Osteoblast (primary cell): Measurements from ENCODE around the gene PML. TPM values are rescaled to one million over a fixed set of nuclear protein-coding genes. Genes with fewer than 3 reads are reported as not detected.
A peak's percentile ranks its signal among the peaks of the same experiment; 100 is the strongest.
"Not testable (repeated sequence)": the region's sequence is repeated elsewhere in the genome, so short reads cannot be mapped to it uniquely, and the experiment has no call there.

Experiments used
- DNase-seq: peaks from one replicate; pipeline ENCODE4 v3.0.0; 2011; ENCODE audit warnings: low spot score, mixed read lengths; ENCODE audit not compliant: insufficient read length; ENCODE audit errors: missing footprints
- H2AFZ ChIP-seq: 2 replicates; pipeline ENCODE4 v1.6.0; 2011; ENCODE audit warnings: mild to moderate bottlenecking, low read length
- H3K27ac ChIP-seq: 2 replicates; pipeline ENCODE4 v1.5.1; 2011; ENCODE audit warnings: mild to moderate bottlenecking, low read depth, low read length, moderate library complexity
- H3K27me3 ChIP-seq: 2 replicates; pipeline ENCODE4 v1.6.0; 2012; ENCODE audit warnings: mild to moderate bottlenecking, control low read depth, inconsistent platforms, low read length, moderate library complexity; ENCODE audit not compliant: insufficient read depth
- H3K36me3 ChIP-seq: 2 replicates; pipeline ENCODE4 v1.5.1; 2011; ENCODE audit warnings: mild to moderate bottlenecking, low read length, control low read depth, moderate library complexity; ENCODE audit not compliant: insufficient read depth
- H3K4me1 ChIP-seq: 2 replicates; pipeline ENCODE4 v1.5.1; 2011; ENCODE audit warnings: mild to moderate bottlenecking, low read length, control low read depth, moderate library complexity; ENCODE audit not compliant: insufficient read depth
- H3K4me2 ChIP-seq: 2 replicates; pipeline ENCODE4 v1.6.0; 2011; ENCODE audit warnings: mild to moderate bottlenecking, low read length; ENCODE audit not compliant: insufficient read depth
- H3K4me3 ChIP-seq: fragments of 200-600 bp; sonication (generic); 3 replicates; pipeline ENCODE4 v1.5.1; 2012; ENCODE audit warnings: mild to moderate bottlenecking, low read length, inconsistent platforms; ENCODE audit not compliant: insufficient read depth
- H3K79me2 ChIP-seq: 2 replicates; pipeline ENCODE4 v1.6.0; 2012; ENCODE audit warnings: mild to moderate bottlenecking, low read length, control low read depth, inconsistent platforms; ENCODE audit not compliant: insufficient read depth
- H3K9me3 ChIP-seq: 2 replicates; pipeline ENCODE4 v1.5.1; 2011; ENCODE audit warnings: low read depth, low read length, control low read depth
- H4K20me1 ChIP-seq: 2 replicates; pipeline ENCODE4 v1.6.0; 2012; ENCODE audit warnings: mild to moderate bottlenecking, low read length, control low read depth; ENCODE audit not compliant: insufficient read depth
- total RNA-seq: library from RNA; depleted of rRNA; stranded (reverse); fragments of >200 nt; gene quantifications from 2 replicates; pipeline ENCODE4 v1.2.3, GENCODE V29; 2012
- TF ChIP-seq, protein P1 (sequence below): IDR thresholded peaks from 2 replicates; pipeline ENCODE4 v1.5.1; 2011; ENCODE audit warnings: mild to moderate bottlenecking, low read depth, low read length, moderate library complexity; ENCODE audit errors: extremely low read depth

Gene PML
- total RNA-seq, 1 donor: 46.7 TPM

DNA sequence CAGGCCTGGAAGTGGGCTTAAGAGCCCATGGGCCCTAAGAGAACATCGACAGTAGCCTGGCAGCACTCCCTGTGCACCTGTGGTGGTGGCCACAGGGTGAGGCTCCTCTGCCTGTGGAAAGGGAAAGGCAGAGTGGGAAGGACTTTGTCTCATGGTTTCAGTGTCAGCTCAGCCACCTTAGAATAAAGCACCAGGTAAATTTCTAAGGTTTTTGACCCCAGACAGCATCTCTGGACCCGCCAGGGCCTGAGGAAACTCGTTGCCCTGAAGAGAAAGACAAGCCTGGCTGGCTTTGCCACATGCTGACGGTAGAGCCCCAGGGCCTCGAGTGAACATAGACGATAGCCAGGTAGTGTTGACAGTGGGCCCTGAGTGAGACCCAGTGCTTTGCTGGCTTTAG lies 65.7 kb downstream of the PML start:
- H3K36me3 ChIP-seq: no peaks in the 10 kb centered on the region
- no peaks in the 10 kb centered on the region for H3K4me1 ChIP-seq
- H3K4me3 ChIP-seq: no peak overlapping the region
- no peak overlapping the region for H2AFZ ChIP-seq
- H3K4me2 ChIP-seq: no peak overlapping the region
- peaks cover 8% of the 10 kb centered on the region for H3K27me3 ChIP-seq
- H4K20me1 ChIP-seq: no peaks in the 10 kb centered on the region
- no peak for DNase-seq
- no peaks in the 10 kb centered on the region for H3K9me3 ChIP-seq
- no peaks in the 10 kb centered on the region for H3K79me2 ChIP-seq
- H3K27ac ChIP-seq: no peak overlapping the region
- TF ChIP-seq, protein P1, sequence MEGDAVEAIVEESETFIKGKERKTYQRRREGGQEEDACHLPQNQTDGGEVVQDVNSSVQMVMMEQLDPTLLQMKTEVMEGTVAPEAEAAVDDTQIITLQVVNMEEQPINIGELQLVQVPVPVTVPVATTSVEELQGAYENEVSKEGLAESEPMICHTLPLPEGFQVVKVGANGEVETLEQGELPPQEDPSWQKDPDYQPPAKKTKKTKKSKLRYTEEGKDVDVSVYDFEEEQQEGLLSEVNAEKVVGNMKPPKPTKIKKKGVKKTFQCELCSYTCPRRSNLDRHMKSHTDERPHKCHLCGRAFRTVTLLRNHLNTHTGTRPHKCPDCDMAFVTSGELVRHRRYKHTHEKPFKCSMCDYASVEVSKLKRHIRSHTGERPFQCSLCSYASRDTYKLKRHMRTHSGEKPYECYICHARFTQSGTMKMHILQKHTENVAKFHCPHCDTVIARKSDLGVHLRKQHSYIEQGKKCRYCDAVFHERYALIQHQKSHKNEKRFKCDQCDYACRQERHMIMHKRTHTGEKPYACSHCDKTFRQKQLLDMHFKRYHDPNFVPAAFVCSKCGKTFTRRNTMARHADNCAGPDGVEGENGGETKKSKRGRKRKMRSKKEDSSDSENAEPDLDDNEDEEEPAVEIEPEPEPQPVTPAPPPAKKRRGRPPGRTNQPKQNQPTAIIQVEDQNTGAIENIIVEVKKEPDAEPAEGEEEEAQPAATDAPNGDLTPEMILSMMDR: no peak

DNA sequence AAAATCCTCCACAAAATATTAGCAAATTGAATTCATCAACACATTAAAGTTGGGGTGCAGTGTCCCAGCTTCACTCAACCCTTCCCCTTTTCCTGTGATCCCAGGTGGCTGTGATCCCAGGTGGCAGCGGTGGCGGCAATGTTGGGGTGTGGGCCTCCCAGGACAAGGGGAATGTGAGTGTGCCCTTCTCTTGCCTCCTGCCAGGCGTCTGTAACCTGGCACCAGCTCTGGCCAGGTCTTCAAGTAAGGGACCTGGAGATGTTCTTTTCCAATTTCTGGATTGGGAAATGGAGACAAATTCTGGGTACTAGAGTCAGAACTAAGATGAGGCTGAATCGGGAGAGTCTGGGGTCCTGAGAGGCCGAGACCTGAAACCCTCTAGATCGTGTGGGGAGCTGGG lies 67.7 kb downstream of the PML start:
- no peak overlapping the region for H3K27ac ChIP-seq
- H3K79me2 ChIP-seq: no peaks in the 10 kb centered on the region
- peaks cover 8% of the 10 kb centered on the region for H3K27me3 ChIP-seq
- H3K4me2 ChIP-seq: no peak overlapping the region
- TF ChIP-seq, protein P1: no peak
- no peaks in the 10 kb centered on the region for H4K20me1 ChIP-seq
- no peaks in the 10 kb centered on the region for H3K9me3 ChIP-seq
- no peaks in the 10 kb centered on the region for H3K36me3 ChIP-seq
- no peak for DNase-seq
- H3K4me3 ChIP-seq: no peak overlapping the region
- no peak overlapping the region for H2AFZ ChIP-seq
- no peaks in the 10 kb centered on the region for H3K4me1 ChIP-seq

DNA sequence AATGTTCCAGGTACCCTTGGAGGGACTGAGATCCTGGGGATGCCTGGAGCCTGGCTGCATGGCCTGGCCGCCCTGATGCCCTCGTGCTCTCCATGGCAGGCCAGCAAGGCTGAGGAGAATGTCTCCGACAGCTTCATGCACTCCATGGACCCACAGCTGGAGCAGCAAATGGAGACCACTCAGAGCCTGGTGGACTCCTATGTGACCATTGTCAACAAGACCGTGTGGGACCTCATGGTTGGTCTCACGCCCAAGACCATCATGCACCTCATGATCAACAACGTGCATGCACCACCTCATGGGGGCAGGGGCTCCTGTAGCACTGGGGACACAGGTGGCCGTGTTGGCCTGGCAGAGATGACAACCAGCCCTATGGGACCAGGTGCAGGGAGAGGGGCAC lies 68.2 kb downstream of the PML start:
- TF ChIP-seq, protein P1: no peak
- DNase-seq: peak; percentile 34
- no peaks in the 10 kb centered on the region for H3K36me3 ChIP-seq

DNA sequence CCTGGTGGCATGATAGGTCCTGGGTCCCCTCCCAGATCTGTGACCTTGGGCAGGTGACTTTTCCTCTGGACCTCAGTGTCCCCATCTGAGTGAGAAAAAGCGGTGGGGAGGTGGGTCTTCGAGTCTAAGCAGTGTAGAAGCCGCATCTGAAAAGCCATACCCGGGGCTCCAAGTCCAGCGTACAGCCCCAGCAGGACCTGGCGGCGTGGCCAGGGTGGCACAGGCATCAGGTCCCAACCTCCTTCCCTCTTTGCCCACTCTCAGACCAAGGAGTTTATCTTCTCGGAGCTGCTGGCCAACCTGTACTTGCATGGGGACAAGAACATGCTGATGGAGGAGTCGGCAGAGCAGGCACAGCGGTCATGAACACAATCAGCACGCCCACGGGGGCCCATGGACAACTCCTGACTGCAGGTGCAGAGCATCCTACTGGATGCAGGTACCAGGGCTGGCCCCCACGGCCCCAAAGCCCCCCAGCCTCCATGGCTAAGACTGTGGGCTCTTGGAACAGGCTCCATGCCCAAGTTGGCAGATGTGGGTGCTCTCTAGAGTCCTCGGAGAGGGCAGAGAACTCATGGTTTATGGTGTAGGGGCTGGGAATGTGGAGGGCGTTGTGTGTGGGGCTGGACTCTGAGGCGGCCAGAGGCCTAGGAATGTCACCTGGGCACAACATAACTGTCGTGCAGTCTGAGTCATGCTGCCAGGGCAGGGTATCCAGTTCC lies 69.1 kb downstream of the PML start:
- not testable (repeated sequence) for H3K27me3 ChIP-seq, DNase-seq, H3K4me2 ChIP-seq

More for the DNA sequence above, 68.2 kb downstream of the PML start:
- Histone ChIP-seq H3K4me3 (no peak overlapping the region), H2AFZ (no peak overlapping the region), H4K20me1 (no peaks in the 10 kb centered on the region), H3K79me2 (no peaks in the 10 kb centered on the region), H3K4me1 (no peaks in the 10 kb centered on the region), H3K4me2 (no peak overlapping the region), H3K27me3 (peaks cover 8% of the 10 kb centered on the region), H3K9me3 (no peaks in the 10 kb centered on the region), H3K27ac (no peak overlapping the region)

DNA sequence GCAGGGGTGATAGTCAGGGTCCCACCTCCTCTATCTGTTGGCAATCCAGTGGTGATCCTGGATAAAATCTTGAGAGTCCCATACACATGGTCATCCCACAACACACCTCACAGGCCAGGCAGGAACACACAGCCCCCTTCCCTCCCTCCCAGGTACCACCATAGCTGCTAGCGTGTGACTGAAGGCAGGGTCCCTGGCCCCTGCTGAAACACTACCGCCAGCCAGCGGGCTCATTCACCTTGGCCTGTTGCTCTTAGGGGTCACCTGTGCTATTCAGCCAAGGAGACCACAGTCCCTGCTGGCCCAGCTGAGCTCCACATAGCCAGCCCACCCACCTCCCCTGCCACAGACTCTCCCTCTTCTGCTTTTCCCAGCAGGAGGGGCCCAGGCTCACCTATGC lies 69.7 kb downstream of the PML start:
- not testable (repeated sequence) for H3K4me2 ChIP-seq, H4K20me1 ChIP-seq, H3K4me1 ChIP-seq, H3K4me3 ChIP-seq, H3K79me2 ChIP-seq, H2AFZ ChIP-seq, H3K36me3 ChIP-seq, H3K27me3 ChIP-seq, H3K9me3 ChIP-seq, H3K27ac ChIP-seq, DNase-seq

More for the DNA sequence above, 69.1 kb downstream of the PML start:
- not testable (repeated sequence) for H2AFZ ChIP-seq, H4K20me1 ChIP-seq, H3K9me3 ChIP-seq, H3K4me1 ChIP-seq, H3K27ac ChIP-seq, H3K4me3 ChIP-seq, H3K36me3 ChIP-seq, H3K79me2 ChIP-seq

DNA sequence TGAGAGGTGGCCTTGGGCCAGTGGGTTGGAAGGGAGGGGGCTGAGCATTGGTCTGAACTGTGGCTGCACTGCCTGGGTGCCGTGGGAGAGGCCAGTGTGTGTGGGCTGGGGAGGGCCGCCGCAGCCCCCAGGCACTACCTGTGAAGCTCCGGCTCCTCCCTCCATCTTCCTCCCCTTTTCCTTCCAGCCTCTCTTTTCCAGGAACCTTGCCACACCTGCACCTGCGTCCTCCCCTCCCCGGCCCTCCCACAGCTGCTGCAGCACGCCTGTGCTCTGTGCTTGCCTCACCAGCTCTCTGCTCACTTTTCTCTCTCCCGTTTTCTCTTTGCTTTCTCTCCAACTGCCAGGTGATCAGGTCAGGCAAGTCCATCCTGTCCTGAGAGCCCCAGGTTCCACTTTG lies 70.3 kb downstream of the PML start:
- H3K27me3 ChIP-seq, H4K20me1 ChIP-seq, H3K36me3 ChIP-seq, H2AFZ ChIP-seq, H3K79me2 ChIP-seq, H3K4me2 ChIP-seq, H3K4me1 ChIP-seq, H3K4me3 ChIP-seq, H3K27ac ChIP-seq, DNase-seq, H3K9me3 ChIP-seq: not testable (repeated sequence)
